ENCODE data around the gene FOXP3.
A peak's percentile ranks its signal among the peaks of the same experiment; 100 is the strongest.

Gene FOXP3

DNA sequence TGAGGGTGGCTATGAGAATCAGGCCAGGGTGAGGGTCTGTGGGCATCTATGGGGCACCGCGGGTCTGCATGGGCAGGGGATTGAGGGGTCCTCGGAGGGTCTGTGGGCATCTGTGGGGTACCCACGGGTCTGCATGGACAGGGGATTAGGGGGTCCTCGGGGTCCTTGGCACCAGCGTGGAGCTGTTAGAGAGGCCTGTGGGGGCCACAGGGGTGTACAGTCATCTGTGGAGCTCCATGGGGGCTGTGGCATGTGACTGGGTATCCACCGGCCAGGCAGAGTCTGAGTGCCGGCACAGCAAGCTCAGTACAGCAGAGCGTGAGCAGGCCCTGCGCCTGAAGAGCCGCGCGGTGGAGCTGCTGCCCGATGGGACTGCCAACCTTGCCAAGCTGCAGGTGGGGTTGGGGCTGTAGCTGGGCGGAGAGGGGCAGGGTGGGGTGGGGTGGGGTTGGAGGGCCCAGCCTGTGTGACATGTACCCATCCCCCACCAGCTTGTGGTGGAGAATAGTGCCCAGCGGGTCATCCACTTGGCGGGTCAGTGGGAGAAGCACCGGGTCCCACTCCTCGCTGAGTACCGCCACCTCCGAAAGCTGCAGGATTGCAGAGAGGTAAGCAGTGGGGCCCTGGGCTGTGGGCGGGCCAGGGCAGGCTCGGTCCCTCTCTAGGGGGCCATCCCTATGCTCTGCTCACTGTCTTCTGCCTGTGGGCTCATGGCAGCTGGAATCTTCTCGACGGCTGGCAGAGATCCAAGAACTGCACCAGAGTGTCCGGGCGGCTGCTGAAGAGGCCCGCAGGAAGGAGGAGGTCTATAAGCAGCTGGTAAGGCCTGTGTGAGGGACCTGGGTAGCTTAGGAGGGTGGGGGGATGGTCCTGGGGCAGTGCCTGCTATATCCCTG, 16.3 kb downstream of the FOXP3 start:
- no peak for DNase-seq

DNA sequence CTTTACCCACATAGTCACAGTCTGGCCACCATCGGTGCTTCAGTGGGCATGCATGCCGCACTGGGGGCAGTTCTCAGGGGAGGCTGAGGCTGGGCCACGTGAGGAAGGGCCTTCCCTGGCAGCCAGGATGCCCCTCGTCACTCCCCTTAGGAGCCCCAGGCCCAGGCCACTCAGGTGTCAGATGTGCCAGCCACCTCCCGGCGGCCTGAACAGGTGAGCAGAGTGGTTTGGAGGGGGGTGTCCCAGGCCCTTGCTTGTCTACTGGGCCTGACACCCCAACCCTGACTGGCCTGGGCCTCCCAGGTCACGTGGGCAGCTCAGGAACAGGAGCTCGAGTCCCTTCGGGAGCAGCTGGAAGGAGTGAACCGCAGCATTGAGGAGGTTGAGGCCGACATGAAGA, 17.2 kb downstream of the FOXP3 start:
- no peak for DNase-seq

DNA sequence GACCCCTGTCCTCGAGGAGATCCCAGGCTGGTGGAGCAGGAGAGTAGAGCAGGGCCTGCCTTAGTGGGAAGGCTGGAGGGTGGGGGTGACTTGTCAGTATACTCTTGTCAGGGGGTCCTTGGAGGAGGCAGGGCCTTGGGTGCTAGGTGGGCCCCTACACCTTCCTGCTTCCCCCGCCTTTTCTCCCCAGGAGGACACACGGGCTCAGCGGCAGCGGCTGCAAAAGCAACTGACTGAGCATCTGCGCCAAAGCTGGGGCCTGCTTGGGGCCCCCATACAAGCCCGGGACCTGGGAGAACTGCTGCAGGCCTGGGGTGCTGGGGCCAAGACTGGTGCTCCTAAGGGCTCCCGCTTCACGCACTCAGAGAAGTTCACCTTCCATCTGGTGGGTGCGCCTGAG, 18.0 kb downstream of the FOXP3 start:
- DNase-seq, result no peak

DNA sequence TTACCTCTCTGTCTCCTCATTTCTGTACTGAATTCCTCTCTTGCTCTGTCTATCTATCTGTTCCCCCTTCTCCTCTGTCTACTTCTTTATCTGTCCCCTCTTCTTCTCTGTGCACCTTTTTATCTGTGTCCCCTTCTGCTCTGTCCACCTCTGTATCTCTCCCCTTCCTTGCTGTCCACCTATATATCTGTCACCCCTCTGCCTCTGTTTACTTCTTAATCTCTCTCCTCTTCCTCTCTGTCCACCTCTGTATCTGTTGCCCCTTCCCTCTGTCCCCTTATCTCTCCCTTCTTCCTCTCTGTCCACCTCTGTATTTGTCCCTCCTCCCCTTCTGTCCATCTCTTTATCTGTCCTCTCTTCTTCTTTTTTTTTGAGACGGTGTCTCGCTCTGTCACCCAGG, 20.3 kb downstream of the FOXP3 start:
- DNase-seq, result no peak

DNA sequence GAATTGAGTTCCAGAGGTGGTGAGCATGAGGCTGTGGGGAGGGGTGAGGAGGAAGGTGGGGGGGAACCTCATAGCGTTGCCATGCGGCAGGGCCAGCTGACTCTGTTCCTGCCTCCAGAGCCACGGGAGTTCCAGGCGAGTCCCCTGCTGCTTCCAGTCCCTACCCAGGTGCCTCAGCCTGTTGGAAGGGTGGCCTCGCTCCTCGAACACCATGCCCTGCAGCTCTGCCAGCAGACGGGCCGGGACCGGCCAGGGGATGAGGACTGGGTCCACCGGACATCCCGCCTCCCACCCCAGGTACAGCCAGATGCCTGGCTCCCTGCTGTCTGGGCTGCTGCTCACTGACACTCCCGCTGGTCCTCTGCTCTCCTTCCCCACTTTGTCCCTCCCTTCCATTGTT, 21.3 kb downstream of the FOXP3 start:
- no peak for DNase-seq

DNA sequence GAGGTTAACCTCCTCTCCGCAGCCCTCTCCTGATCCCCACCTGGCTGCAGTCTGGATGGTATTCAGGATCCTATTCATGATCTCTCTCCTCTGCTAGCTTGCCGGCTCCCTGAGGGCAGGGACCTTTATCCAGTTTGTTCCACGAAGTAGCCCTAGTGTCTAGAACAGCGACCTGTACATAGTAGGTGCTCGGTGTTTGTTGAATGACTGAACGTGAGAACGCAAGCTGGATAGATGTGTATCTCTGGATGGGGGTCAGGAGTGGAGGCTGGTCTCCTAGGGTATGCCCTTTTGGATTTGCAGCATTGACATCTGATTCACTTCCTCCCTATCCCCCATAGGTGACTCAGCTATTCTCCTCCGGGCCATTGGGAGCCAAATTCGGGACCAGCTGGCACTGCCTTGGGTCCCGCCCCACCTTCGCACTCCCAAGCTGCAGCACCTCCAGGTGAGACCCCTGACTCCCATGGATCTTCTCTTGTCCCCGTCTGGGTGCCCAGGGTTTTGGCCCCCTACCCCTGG, 21.9 kb downstream of the FOXP3 start:
- DNase-seq, result no peak

DNA sequence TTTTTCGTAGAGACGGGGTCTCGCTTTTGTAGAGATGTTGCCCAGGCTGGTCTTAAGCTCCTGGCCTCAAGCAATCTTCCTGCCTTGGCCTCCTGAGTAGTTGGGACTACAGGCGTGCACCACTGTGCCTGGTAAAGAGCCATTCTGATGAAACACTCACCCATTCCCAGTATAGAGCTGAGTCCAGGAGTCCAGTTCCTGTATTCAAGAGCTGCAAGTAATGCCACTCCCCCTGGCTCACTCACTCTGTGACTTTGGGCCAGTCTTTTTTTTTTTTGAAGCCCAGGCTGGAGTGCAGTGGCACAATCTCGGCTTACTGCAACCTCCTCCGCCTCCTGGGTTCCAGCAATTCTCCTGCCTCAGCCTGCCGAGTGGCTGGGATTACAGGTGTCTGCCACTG, 25.8 kb downstream of the FOXP3 start:
- no peak for DNase-seq

DNA sequence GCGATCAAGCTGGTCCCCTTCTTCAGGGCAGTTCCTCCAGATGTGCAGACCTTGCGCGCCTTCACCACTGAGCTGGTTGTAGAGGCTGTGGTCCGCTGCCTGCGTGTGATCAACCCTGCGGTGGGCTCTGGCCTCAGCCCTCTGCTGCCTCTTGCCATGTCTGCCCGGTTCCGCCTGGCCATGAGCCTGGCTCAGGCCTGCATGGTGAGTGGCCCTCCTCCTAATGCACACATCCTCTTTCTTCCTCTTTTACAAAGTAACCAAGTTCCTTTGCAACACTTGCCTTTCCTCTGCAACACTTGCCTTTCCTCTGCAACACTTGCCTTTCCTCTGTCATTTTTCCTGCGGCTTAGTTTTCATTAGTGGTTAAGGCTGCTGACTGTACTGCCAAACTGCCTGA, 27.4 kb downstream of the FOXP3 start:
- no peak for DNase-seq

DNA sequence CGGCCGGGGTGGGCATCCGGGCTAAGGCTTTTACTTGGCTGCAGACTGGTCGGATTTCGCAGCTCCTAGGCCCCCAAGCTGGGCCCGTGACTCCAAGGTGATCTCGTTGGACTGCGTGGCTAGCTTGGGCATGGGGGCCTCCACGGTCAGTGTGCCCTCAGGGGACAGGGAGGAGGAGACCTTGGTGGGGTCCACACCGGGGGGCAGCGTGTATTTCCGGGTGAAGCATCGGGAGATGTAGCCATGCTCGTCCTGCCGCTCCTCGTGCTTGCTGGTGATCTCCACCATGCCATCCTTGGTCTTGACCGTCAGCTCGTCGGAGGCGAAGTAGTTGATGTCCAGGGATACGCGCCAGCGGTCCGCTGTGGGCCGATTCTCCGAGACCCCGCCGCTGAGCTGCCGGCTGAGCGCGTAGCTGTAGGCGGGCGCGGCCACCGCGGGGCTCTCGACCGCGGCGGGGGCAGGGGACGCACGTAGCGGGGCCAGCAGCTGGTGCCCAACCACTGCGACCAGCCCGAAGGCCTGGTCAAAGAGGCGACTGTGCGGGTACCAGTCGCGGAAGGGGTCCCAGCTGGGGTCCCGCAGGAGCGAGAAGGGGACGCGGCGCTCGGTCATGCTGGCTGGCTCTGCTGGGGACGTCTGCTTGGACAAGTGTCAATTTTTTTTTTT, 30.5 kb downstream of the FOXP3 start:
- DNase-seq, result no peak

DNA sequence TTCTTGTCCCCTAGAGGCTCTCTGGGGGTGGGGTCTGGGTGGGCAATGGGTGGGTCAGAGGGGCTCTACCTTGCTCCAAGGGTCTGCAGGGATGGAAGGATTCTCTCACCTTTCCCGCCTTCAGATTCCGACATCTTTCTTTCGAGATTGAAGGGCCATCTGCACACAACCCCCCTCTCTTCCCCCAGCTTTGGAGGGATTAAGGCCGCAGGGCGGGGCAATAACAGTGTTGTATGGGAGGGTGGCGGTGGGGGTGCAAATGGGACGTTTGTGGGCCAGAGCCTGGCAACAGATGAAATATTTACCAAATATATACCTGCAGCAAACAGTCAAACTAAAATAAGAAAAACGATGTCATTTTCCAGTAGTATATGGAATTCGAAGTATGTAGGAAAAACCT, 31.3 kb downstream of the FOXP3 start, which contains the start of gene CACNA1F:
Gene CACNA1F (minus strand): TSS at position 165 of the 400 bp plus-strand sequence. CDS start 31 bp downstream, at position 134.
- DNase-seq, result no peak

DNA sequence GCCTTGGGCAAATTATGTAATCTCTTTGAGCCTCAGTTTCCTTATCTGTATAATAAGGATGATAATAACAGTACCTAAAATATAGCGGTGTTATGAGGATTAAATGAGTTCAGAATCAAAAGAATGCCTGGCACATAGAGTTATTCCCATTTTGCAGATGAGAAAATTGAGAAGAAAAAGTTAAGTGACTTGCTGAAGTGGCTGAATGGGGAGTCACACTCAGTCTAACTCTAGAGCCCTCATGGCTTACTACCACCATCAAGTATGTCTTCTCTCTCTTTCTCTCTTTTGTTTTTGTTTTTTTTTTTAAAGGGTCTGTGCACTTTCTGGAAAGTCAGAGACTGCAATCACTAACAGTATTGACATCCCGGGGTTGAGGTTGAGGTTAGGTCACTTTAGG, 32.0 kb downstream of the FOXP3 start:
- no peak for DNase-seq

DNA sequence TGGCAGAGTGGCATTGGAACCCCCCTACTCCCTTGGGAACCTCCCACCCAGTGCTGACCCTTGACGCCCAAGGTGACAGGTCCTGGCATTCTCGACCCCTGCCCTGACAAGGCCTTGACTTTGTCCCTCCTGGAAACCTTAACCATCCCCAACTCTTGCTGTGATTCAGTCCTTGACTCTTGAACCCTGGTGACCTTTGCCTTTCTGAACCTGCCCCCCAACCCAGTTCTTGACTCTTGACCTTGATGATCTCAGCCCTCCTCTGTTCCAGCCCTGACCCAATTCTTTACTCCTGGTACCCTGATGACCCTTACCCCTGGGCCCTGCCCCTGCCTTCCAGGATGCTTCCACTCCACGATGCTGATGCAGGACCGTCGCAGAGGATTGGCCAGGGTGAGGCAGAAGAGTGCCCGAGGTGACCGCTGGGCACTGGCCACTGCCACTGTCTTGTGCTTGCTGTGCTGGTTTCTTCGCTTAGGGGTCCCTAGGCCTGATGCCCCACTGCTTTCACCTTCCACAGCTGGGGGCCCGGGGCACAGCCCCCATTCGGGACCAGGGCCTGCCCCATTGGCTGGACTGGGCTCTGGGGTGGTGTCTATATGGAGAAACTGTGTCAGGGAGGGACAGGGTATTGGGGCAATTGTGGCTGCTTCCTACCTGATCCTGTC, 33.0 kb downstream of the FOXP3 start:
- DNase-seq, result no peak

DNA sequence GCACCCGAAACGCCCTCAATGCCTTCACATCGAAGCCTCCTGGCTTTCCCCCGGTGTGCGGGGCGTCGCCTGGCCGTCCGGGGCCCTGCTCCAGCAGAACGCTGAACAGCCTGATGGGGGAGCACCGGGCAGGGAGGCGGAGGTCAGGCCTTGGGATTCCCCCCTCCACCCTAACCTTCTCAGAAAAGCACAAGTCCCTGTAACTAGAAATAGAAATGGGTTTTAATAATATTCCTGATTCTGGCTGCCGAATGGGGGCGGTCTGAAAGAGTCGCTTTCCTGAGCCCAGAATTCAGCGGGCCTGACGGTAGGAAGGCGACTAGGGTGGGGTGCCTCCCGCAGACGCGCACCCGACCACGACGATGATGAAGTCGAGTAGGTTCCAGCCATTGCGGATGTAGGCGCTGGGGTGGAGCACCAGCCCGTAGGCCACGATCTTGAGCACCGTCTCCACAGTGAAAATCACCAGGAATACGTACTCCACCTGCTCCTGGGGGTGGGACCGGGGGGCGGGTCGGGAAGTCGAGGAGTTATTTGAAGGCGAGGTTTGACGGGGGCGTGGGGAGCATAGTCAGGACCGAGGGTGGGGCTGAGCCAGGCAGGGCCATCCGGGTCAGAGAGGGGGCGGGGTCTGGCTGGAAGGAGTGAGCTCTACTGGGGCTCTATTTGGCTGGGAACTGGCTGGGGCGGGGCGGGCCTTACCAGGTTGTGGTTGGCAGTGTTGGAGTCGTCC, 33.8 kb downstream of the FOXP3 start:
- DNase-seq, result peak; percentile 68

DNA sequence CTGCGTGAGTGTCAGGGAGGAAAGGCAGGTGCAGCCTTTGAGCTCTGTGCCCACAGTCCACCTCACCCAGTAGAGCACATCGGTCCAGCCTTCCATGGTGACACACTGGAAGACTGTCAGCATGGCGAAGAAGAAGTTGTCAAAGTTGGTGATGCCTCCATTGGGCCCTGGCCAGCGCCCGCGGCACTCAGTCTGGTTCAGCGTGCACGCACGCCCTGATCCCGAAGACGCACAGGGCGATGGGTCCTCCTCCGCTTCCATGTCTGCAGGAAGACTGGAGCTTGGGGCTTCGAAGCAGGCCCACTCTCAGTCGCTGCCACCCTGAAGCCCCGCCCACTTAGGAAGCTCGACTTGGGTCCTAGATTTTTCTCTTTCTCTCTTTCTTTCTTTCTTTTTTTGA, 36.3 kb downstream of the FOXP3 start:
- no peak for DNase-seq

DNA sequence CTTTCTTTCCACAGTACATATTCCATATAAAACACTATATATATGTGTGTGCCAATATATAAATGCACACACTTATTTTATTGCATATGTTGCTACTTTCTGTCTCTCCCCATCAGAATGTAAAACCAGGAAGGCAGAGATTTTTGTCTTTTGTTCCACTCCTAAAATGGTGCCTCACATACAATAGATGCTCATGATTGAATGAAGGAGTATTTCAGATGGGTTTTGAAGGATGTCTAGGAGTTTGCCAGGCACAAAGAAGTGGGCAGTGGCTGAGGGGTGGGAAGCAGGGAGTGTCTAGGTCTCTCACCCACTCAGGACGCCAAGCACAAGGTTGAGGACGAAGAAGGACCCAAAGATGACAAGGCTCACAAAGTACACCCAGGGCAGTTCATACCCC, 36.8 kb downstream of the FOXP3 start:
- DNase-seq, result no peak

DNA sequence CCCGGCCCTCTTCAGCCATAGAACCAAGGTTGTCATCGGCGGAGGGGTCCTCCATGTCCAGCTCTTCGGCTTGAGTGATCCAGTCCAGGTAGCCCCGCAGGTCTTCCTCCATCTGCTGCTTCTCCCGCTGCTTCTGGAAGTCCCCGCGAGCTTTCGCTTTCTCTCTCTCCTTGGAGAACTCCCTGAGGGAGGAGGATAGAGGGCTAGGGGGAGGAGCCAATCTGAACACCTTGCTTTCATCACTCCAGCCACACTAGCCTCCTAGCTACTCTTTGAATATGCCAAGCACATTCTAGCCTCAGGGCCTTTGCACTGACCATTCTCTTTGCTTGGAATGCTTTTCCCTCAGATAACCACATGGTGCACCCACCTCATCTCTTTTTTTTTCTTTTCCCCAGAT, 37.6 kb downstream of the FOXP3 start:
- DNase-seq, result no peak

DNA sequence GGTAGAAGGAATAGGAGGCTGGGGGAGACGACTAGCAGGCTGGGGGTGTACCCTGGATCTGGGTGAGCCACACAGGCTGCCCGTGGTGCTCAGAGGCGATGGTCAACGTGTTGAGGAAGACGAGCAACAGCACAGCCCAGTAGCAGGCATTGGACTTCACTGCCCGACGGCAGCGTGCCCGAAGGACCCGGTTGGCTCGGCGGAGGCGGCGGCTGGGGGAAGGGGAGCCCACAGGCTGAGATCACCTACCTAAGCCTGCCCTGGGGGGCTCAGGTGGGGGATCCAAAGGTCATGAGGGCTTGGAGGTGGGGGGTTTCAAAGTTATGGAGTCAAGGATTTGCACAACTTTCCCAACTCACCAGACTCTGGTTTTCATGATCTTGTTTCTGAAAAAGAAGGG, 38.7 kb downstream of the FOXP3 start:
- no peak for DNase-seq

DNA sequence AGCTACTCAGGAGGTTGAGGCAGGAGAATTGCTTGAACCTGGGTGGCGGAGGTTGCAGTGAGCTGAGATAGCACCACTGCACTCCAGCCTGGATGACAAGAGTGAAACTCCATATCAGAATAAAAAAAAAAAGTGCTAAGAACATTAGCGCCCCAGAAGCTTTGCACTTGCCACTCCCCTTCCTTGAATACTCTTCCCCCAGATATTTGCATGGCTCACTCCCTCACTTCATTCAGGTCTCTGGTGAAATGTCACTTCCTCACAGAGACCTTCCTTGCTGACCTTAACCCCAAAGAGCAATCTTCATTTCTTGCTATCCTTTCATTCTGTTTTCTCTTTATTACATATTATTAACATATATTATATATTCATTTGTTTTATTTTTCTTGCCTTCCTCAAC, 42.6 kb downstream of the FOXP3 start:
- no peak for DNase-seq

DNA sequence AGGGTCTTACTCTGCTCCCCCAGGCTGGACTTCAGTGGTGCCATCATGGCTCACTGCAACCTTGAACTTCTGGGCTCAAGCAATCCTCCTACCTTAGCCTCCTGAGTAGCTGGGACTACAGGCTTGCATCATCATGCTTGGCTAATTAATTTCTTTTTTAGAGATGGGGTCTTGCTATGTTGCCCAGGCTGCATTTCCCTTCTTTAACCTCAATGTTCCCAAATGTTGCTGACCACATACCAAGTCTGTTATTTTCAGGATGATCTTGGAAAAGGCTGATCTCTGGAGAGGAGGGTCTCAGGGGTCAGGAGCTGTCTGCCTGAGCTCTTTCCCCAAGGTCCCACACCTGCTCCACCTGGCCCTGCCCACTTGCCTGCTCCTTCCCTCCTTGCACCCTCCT, 44.4 kb downstream of the FOXP3 start:
- DNase-seq, result no peak

DNA sequence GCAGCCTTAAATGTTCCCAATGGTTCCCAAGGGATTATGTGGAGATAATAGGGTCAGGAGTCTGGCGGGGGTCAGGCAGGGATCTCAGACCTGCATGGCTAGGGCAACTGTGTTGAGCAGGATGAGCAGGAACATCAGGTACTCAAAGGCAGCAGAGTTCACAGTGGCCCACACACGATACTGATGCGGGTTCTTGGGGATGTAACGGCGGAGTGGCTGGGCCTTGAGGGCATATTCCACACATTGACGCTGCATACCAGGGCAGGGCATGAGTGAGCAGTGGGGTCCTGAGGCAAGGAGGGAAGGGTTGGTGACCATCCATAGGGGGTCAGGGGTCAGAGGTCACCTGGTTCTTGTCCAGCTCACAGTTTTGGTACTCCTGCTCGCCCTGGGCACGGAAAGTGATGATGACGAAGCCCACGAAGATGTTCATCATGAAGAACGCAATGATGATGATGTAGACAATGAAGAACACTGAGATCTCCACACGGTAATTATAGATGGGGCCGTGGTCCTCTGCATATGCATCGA, 49.4 kb downstream of the FOXP3 start:
- no peak for DNase-seq

DNA sequence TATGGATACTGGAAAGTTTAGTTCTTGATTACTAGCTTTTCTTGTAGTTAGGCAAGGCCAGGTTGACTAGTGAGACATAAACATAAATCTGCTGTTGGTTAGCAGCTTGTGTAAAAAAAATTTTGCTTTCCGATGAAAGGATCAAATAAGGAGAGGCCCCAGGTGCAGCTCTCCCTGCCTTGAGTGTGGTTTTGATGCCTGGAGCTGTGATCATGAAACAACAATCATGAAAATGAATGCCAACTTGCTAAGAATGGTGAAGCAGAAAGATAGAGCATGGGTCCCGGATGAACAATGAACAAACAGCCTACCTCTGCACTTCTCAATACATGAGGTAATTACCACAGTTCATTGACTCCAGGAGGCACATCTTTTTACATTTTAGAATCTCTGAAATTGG, 50.1 kb downstream of the FOXP3 start:
- DNase-seq, result no peak

DNA sequence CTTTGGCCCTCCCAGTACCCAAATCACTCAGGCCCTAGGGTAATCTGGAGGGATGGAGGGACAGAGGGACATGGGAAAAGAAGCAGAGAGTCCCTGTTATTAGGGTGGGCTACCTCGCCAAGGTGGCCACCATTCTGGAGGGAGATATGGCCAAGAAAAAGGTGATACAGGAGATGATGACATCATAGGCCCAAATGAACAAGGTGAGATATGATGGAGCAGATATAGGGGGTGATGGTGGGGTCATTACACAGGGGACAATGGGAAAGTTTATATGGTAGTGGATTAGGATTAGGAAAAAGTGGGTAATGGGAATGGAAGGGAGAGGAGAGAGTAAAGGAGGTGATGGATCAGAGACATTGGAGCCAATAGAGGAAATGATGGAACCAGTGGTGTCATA, 51.6 kb downstream of the FOXP3 start:
- DNase-seq, result no peak

DNA sequence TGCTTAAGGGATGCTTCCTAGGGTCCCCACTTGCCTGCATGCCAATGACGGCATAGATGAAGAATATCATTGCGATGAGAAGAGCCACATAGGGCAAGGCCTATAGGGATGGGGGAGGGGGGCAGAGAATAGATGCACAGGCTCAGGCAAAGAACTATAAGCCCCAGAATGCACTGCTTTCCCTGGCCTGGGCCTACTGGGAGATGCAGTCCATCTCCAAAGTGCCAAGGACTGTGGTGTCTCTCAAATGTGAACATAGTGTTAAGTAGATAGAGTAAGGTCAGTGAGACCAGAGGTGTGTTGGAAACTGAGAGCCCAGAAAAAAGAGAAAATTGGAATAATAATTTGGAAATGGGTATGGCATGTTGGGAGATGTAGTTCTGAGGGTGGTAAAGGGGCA, 52.3 kb downstream of the FOXP3 start:
- no peak for DNase-seq
